VCaP (cell line): ENCODE measurements around the gene AHCYL1.
A peak's percentile ranks its signal among the peaks of the same experiment; 100 is the strongest.

Source experiments
- H3K27ac ChIP-seq: fragments of 450-650 bp; 2 replicates; pipeline ENCODE4 v1.5.1; 2017
- CTCF ChIP-seq: fragments of 450-650 bp; conservative IDR thresholded peaks from 2 replicates; pipeline ENCODE4 v1.5.1; 2017; ENCODE audit warnings: mild to moderate bottlenecking, moderate library complexity

AHCYL1 gene

DNA sequence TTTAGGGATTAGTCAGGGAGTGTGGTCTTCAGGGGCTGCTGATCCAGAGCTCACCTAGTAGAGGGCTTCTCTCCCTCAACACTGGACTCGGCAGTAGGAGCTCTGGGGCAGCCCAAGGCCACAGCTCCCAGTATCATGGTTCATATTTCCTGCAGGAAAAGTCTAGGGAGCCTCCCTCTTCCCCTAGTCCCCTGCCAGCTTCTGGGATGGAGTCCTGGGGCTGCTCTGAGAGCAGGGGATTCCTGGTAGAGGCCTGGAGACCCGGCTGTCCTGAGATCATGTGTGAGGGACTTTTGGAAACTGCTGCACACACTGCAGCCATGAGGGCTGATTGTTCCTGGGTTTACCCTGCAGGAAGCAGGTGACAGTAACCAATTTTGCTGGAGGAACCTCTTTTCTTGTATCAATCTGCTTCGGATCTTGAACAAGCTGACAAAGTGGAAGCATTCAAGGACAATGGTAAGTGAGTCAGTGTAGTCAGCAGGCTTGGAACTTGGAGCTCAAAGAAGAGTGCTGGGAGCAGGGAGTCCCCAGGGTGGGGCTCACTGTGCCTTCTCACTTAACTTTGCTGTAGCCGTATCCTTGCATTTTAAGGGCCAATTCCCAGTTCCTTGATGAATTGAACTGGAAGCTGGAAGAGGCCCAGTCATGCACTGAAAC, 66.2 kb downstream of the AHCYL1 start:
- no peak overlapping the region for H3K27ac ChIP-seq
- no peak for TF ChIP-seq CTCF

GRCh38 chr1:110051262-110051648, 66.7 kb downstream of the AHCYL1 start:
- no peak overlapping the region for H3K27ac ChIP-seq

GRCh38 chr1:110053552-110054428, 69.2 kb downstream of the AHCYL1 start:
- no peak overlapping the region for H3K27ac ChIP-seq

More at GRCh38 chr1:110051262-110051648, 66.7 kb downstream of the AHCYL1 start:
- no peak for TF ChIP-seq CTCF

DNA sequence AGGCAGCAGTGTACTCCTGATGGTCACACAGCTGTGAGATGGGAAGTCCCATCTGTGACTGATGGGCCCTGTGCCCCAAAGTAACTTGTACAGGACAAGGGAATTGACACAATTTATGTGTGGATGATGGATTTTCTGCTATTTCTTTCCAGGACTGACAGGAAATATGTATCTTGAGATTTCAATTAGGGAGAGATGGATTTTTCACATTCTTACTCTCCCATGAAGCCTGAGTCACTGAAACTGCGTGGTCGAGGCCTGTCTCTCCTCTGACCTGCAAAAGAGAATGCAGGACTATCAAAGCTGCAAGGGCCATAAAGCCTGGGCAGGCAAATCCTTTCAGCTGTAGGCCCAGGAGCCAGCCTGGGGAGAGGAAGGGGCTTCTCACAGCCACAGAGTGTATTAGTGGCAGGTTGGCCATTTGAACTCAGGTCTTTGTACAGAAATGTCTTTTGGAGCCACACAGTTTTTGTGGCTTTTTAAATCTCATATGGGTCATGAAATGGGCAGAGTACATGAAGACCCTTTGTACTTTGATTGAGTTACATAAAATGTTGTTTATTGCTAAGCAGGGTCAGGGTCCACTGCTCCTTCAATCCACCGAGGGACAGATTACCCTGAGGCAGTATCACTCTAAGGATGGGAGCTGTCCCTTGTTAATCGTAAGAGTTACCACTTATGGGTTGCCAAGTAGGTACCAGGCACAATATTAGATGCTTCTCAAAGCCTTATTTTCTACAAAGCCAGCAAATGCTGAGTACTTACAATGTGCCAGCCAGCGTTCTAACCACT, 71.1 kb downstream of the AHCYL1 start:
- TF ChIP-seq CTCF, result no peak
- no peak overlapping the region for H3K27ac ChIP-seq

More at GRCh38 chr1:110053552-110054428, 69.2 kb downstream of the AHCYL1 start:
- peak; percentile 97 for TF ChIP-seq CTCF

- no peak overlapping the region for H3K27ac ChIP-seq
- TF ChIP-seq CTCF, result no peak
These were observed 71.7 kb downstream of the AHCYL1 start for GRCh38 chr1:110056285-110056683.

DNA sequence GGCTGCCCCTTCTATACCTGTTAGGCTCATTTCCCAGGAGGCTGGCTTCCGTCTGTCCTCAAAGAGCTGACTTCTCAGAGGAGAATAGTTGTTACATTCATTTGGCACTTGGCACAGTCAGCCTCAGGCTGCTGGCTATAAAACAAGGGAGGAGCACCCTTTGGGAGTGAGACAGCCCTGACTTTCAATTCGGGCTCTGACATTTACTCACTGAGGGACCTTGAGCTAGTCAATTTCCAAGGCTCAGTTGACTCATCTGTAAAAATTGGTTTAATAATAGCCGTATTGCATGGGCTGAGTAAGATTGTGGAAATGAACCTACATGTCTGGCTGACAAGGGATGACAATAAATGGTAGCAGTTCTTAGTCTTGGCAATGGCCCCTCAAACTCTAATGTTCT, 72.2 kb downstream of the AHCYL1 start:
- TF ChIP-seq CTCF, result no peak
- no peak overlapping the region for H3K27ac ChIP-seq
